Stimulated activated CD4-positive, alpha-beta T cell treated with anti-CD3 and anti-CD28 coated beads, Interleukin-15, amount 100 ng/mL, for 24 hours (primary cell): ENCODE data around the gene SLC34A2.

Experiments used
- DNase-seq: peaks from one replicate; pipeline ENCODE4 v3.0.0-alpha.2; 2020

SLC34A2 gene

GRCh38 chr4:25727711-25728493 is 72.3 kb downstream of the SLC34A2 start:
- DNase-seq: no peak
